ENCODE data around the gene HSPBP1. TPM values are rescaled to one million over a fixed set of nuclear protein-coding genes. Genes with fewer than 3 reads are reported as not detected.

HSPBP1 gene
- total and polyA plus RNA-seq, 9 of the 15 experiments (the other 6 are each of a cell fraction or from before 2014, with no cell fraction given): 0.83 to 81.3 (median 21.8) TPM

GRCh38 chr19:55259540-55260210 is 20.2 kb downstream of the HSPBP1 start (continued):
- TF ChIP-seq TAF1 (IDR thresholded peaks at IDR 0.05; ENCODE audit: control insufficient read depth, extremely low read depth, insufficient read depth, low read length, severe bottlenecking): no peak
- no peak for TF ChIP-seq PHB2 (IDR thresholded peaks at IDR 0.05; ENCODE audit: low read depth)
- no peak for TF ChIP-seq CBFB (CRISPR knock-in tag; IDR thresholded peaks at IDR 0.05)
- TF ChIP-seq USF2 (CRISPR knock-in tag; IDR thresholded peaks at IDR 0.05): no peak
- TF ChIP-seq TAF7 (tag; IDR thresholded peaks at IDR 0.05): no peak
- TF ChIP-seq NFATC3 (IDR thresholded peaks at IDR 0.05): 0 out of 2 replicates have a peak, but pooled peaks have one; percentile 63
- TF ChIP-seq CEBPG (CRISPR knock-in tag; IDR thresholded peaks at IDR 0.05): no peak
- 0 out of 4 replicates have a peak, but pooled peaks of 1 of the 2 experiments have one; percentile 12 for TF ChIP-seq CEBPG (tag; conservative IDR thresholded peaks at IDR 0.05 in 1 of 2, IDR thresholded peaks at IDR 0.05 in 1 of 2)
- no peak for TF ChIP-seq ZNF75A (CRISPR knock-in tag; IDR thresholded peaks at IDR 0.05)
- TF ChIP-seq, protein P1, sequence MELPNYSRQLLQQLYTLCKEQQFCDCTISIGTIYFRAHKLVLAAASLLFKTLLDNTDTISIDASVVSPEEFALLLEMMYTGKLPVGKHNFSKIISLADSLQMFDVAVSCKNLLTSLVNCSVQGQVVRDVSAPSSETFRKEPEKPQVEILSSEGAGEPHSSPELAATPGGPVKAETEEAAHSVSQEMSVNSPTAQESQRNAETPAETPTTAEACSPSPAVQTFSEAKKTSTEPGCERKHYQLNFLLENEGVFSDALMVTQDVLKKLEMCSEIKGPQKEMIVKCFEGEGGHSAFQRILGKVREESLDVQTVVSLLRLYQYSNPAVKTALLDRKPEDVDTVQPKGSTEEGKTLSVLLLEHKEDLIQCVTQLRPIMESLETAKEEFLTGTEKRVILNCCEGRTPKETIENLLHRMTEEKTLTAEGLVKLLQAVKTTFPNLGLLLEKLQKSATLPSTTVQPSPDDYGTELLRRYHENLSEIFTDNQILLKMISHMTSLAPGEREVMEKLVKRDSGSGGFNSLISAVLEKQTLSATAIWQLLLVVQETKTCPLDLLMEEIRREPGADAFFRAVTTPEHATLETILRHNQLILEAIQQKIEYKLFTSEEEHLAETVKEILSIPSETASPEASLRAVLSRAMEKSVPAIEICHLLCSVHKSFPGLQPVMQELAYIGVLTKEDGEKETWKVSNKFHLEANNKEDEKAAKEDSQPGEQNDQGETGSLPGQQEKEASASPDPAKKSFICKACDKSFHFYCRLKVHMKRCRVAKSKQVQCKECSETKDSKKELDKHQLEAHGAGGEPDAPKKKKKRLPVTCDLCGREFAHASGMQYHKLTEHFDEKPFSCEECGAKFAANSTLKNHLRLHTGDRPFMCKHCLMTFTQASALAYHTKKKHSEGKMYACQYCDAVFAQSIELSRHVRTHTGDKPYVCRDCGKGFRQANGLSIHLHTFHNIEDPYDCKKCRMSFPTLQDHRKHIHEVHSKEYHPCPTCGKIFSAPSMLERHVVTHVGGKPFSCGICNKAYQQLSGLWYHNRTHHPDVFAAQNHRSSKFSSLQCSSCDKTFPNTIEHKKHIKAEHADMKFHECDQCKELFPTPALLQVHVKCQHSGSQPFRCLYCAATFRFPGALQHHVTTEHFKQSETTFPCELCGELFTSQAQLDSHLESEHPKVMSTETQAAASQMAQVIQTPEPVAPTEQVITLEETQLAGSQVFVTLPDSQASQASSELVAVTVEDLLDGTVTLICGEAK (IDR thresholded peaks at IDR 0.05): 0 out of 2 replicates have a peak, but pooled peaks have one; percentile 70
- TF ChIP-seq, protein P1 (CRISPR knock-in tag; IDR thresholded peaks at IDR 0.05): no peak
- no peak for TF ChIP-seq ZNF518B (CRISPR knock-in tag; IDR thresholded peaks at IDR 0.05)
- TF ChIP-seq USF1 (CRISPR knock-in tag; IDR thresholded peaks at IDR 0.05): no peak
